Skeletal muscle satellite cell (primary cell): ENCODE data around the gene SPINK2.
A peak's percentile ranks its signal among the peaks of the same experiment; 100 is the strongest.

Experiments used
- H3K27me3 ChIP-seq: 2 replicates; pipeline ENCODE4 v1.7.0; 2013; ENCODE audit warnings: low read length; ENCODE audit not compliant: control insufficient read depth, insufficient read depth
- H3K36me3 ChIP-seq: 2 replicates; pipeline ENCODE4 v1.7.0; 2013; ENCODE audit warnings: mild to moderate bottlenecking, control low read depth, low read length; ENCODE audit not compliant: insufficient read depth
- H3K4me1 ChIP-seq: 2 replicates; pipeline ENCODE4 v1.7.0; 2013; ENCODE audit warnings: low read length; ENCODE audit not compliant: control insufficient read depth, insufficient read depth
- H3K4me2 ChIP-seq: 2 replicates; pipeline ENCODE4 v1.7.0; 2013; ENCODE audit warnings: mild to moderate bottlenecking, low read length
- H3K4me3 ChIP-seq: 2 replicates; pipeline ENCODE4 v1.7.0; 2013; ENCODE audit warnings: low read length
- H3K9ac ChIP-seq: 2 replicates; pipeline ENCODE4 v1.7.0; 2013; ENCODE audit warnings: mild to moderate bottlenecking, low read depth, low read length, moderate library complexity
- H3K9me3 ChIP-seq: replicated peaks from 2 replicates; pipeline ENCODE4 v1.7.0; 2013; ENCODE audit warnings: mild to moderate bottlenecking, control low read depth, low read length

SPINK2 gene

GRCh38 chr4:56799161-56799759 lies 22.2 kb downstream of the SPINK2 start:
- Histone ChIP-seq H3K9me3 (no peaks in the 10 kb centered on the region), H3K4me1 (peaks cover 12% of the 10 kb centered on the region), H3K4me3 (peak overlapping the region; percentile 79), H3K4me2 (peak overlapping the region; percentile 83), H3K36me3 (no peaks in the 10 kb centered on the region), H3K27me3 (no peaks in the 10 kb centered on the region), H3K9ac (peak overlapping the region; percentile 73)

GRCh38 chr4:56796211-56796610 lies 25.3 kb downstream of the SPINK2 start:
- Histone ChIP-seq H3K4me1 (peaks cover 7% of the 10 kb centered on the region), H3K36me3 (no peaks in the 10 kb centered on the region), H3K4me2 (no peak overlapping the region)

GRCh38 chr4:56791316-56791715 lies 30.2 kb downstream of the SPINK2 start:
- H3K36me3 ChIP-seq, result no peaks in the 10 kb centered on the region
- peaks cover 11% of the 10 kb centered on the region for H3K4me1 ChIP-seq
- no peaks in the 10 kb centered on the region for H3K27me3 ChIP-seq
- H3K9me3 ChIP-seq, result no peaks in the 10 kb centered on the region
- no peak overlapping the region for H3K4me3 ChIP-seq
- no peak overlapping the region for H3K9ac ChIP-seq
- H3K4me2 ChIP-seq, result no peak overlapping the region

More at GRCh38 chr4:56796211-56796610, 25.3 kb downstream of the SPINK2 start:
- no peak overlapping the region for H3K9ac ChIP-seq
- H3K4me3 ChIP-seq, result no peak overlapping the region
- H3K9me3 ChIP-seq, result no peaks in the 10 kb centered on the region
- H3K27me3 ChIP-seq, result no peaks in the 10 kb centered on the region

DNA sequence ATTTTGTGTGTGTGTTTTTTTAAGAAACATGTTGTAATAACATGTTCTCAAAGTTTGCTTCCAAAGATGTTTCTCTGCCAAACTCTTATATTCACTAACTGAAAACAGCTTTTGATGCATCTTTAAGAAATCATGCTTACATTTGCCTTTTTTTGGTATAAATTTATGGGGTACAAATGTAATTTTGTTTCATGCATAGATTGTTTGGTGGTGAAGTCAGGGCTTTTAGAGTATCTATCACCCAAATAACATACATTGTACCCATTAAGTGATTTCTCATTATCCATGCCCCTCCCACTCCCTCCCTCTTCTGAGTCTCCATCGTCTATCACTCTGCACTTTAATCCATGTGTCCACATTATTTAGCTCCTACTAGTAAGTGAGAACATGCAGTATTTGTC lies 30.8 kb downstream of the SPINK2 start:
- peaks cover 11% of the 10 kb centered on the region for H3K4me1 ChIP-seq
- no peaks in the 10 kb centered on the region for H3K27me3 ChIP-seq
- H3K4me3 ChIP-seq, result no peak overlapping the region
- no peaks in the 10 kb centered on the region for H3K36me3 ChIP-seq
- no peak overlapping the region for H3K4me2 ChIP-seq
- H3K9ac ChIP-seq, result no peak overlapping the region
- H3K9me3 ChIP-seq, result no peaks in the 10 kb centered on the region

DNA sequence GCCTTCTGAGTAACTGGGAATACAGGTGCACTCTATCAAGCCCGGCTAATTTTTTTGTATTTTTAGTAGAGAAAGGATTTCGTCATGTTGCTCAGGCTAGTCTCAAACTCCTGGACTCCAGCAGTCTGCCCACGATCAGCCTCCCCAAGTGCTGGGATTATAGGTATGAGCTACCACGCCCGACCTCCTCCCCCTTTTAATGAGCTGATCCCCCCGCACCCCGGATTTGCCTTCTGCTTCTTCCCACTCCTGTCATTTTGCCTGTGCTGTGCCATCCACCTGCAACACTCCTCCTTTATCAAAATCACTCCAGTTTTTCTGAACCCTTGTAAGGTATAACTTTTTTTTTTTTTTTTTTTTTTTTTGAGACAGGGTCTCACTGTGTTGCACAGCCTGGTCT lies 33.4 kb downstream of the SPINK2 start:
- Histone ChIP-seq H3K4me3 (no peak overlapping the region), H3K27me3 (no peaks in the 10 kb centered on the region), H3K36me3 (no peaks in the 10 kb centered on the region), H3K4me2 (no peak overlapping the region), H3K9me3 (no peaks in the 10 kb centered on the region), H3K4me1 (peaks cover 11% of the 10 kb centered on the region), H3K9ac (no peak overlapping the region)

DNA sequence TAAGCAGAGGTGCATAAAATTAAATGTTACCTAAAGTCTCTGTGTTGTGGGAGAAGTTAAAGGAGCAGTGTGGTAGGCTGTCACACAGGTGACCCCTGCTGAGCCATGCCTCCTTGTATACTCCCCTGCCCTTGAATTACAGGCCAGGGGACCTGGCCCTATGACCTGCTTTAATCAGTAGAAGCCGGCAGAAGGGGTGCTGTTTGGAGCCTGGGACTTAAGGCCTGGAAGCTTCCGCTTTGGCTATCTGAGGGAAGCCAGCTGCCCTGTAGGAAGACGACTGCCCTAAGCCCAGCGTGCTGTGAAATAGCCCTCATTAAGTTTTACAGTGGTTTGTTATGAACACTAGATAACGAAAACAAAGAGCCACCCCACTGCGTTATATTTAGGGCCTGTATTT lies 34.1 kb downstream of the SPINK2 start:
- Histone ChIP-seq H3K9me3 (no peaks in the 10 kb centered on the region), H3K9ac (peak overlapping the region; percentile 22), H3K4me3 (no peak overlapping the region)

GRCh38 chr4:56786955-56787354 lies 34.5 kb downstream of the SPINK2 start:
- peak overlapping the region; percentile 28 for H3K4me2 ChIP-seq
- no peaks in the 10 kb centered on the region for H3K36me3 ChIP-seq
- no peaks in the 10 kb centered on the region for H3K9me3 ChIP-seq
- peaks cover 11% of the 10 kb centered on the region for H3K4me1 ChIP-seq
- no peaks in the 10 kb centered on the region for H3K27me3 ChIP-seq
- H3K4me3 ChIP-seq, result peak overlapping the region; percentile 7
- H3K9ac ChIP-seq, result no peak overlapping the region

More for the DNA sequence above, 34.1 kb downstream of the SPINK2 start:
- Histone ChIP-seq H3K36me3 (no peaks in the 10 kb centered on the region), H3K4me1 (peaks cover 11% of the 10 kb centered on the region), H3K4me2 (peak overlapping the region; percentile 7), H3K27me3 (no peaks in the 10 kb centered on the region)

GRCh38 chr4:56783986-56784385 lies 37.5 kb downstream of the SPINK2 start:
- Histone ChIP-seq H3K9ac (no peak overlapping the region), H3K4me1 (peaks cover 11% of the 10 kb centered on the region), H3K4me3 (no peak overlapping the region), H3K9me3 (no peaks in the 10 kb centered on the region), H3K36me3 (no peaks in the 10 kb centered on the region), H3K27me3 (no peaks in the 10 kb centered on the region), H3K4me2 (no peak overlapping the region)

DNA sequence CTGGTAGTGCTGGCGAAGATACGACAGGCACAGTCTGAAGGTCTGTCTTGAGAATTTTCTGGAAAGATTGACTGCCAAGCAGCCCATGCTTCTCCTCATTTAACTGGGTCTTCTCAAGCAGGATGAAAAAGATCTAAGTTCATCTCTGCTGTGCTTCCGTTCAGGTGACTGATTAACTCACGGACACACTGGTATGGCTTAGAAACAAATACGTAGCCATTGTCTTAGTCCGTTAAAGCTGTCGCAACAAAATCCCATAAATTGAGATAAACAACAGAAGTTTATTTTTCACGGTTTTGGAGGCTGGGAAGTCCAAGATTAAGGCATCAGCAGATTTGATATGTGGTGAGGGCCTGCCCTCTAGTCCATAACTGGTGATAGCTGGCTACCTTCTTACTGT lies 39.5 kb downstream of the SPINK2 start:
- H3K9me3 ChIP-seq, result no peaks in the 10 kb centered on the region
- no peaks in the 10 kb centered on the region for H3K36me3 ChIP-seq
- no peaks in the 10 kb centered on the region for H3K27me3 ChIP-seq
- H3K4me1 ChIP-seq, result peaks cover 5% of the 10 kb centered on the region
- H3K4me3 ChIP-seq, result no peak overlapping the region
- no peak overlapping the region for H3K4me2 ChIP-seq
- H3K9ac ChIP-seq, result no peak overlapping the region

DNA sequence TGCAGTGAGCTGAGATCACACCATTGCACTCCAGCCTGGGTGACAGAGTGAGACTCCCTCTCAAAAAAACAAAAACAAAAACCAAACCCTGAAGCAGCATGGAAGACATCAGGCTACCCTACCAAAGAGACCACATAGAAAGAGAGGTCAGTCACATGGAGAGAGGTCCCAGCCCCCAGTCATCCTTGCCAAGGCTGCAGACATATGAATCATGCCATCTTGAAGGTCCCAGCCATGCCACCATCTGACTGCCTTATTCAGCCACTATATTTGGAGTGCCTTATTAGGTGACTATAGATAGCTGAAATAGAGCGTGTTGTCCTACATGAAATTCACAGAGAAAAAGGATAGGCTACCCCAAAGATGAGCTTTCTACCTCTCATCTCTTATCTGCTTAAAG lies 48.2 kb downstream of the SPINK2 start:
- Histone ChIP-seq H3K27me3 (no peaks in the 10 kb centered on the region), H3K9ac (no peak overlapping the region), H3K4me1 (peaks cover 5% of the 10 kb centered on the region), H3K4me3 (no peak overlapping the region), H3K4me2 (no peak overlapping the region), H3K9me3 (no peaks in the 10 kb centered on the region), H3K36me3 (no peaks in the 10 kb centered on the region)

GRCh38 chr4:56772134-56772533 lies 49.4 kb downstream of the SPINK2 start:
- H3K4me3 ChIP-seq, result no peak overlapping the region
- peaks cover 5% of the 10 kb centered on the region for H3K4me1 ChIP-seq
- H3K4me2 ChIP-seq, result no peak overlapping the region
- H3K9ac ChIP-seq, result no peak overlapping the region
- no peaks in the 10 kb centered on the region for H3K27me3 ChIP-seq
- no peaks in the 10 kb centered on the region for H3K36me3 ChIP-seq
- H3K9me3 ChIP-seq, result no peaks in the 10 kb centered on the region

- H3K36me3 ChIP-seq, result no peaks in the 10 kb centered on the region
- H3K4me2 ChIP-seq, result no peak overlapping the region
- H3K4me3 ChIP-seq, result no peak overlapping the region
Measured at GRCh38 chr4:56768763-56769162, 52.7 kb downstream of the SPINK2 start.

More at GRCh38 chr4:56768763-56769162, 52.7 kb downstream of the SPINK2 start:
- Histone ChIP-seq H3K27me3 (no peaks in the 10 kb centered on the region), H3K4me1 (peaks cover 5% of the 10 kb centered on the region), H3K9me3 (no peaks in the 10 kb centered on the region), H3K9ac (no peak overlapping the region)
